Keratinocyte (primary cell): Measurements from ENCODE around the gene LETMD1. TPM values are rescaled to one million over a fixed set of nuclear protein-coding genes. Genes with fewer than 3 reads are reported as not detected.

Experiments
- DNase-seq: peaks from one replicate; pipeline ENCODE4 v3.0.0-alpha.2; 2011; ENCODE audit warnings: low read depth, missing footprints, low spot score
- FAIRE-seq: peaks from 2 replicates; lab custom pipeline; 2011; peaks lifted over from hg19 to GRCh38; lab: Jason Lieb, UNC
- H2AFZ ChIP-seq: 2 replicates; pipeline ENCODE4 v1.6.0; 2012; ENCODE audit warnings: low read length, control low read depth, inconsistent platforms; ENCODE audit not compliant: control insufficient read depth
- H3K27ac ChIP-seq: 2 replicates; pipeline ENCODE4 v1.5.1; 2011; ENCODE audit warnings: low read length; ENCODE audit not compliant: control insufficient read depth, insufficient read depth
- H3K27me3 ChIP-seq: 3 replicates; pipeline ENCODE4 v1.6.0; 2011; ENCODE audit warnings: low read length; ENCODE audit not compliant: control insufficient read depth, insufficient read depth; ENCODE audit errors: extremely low read depth
- H3K36me3 ChIP-seq, 2 experiments: 2 replicates in 1 of 2; 3 replicates in 1 of 2; pipeline ENCODE4 v1.5.1; 2011; ENCODE audit warnings: low read length in 2 of 2, mild to moderate bottlenecking in 1 of 2; ENCODE audit not compliant: control insufficient read depth in 2 of 2, insufficient read depth in 2 of 2; ENCODE audit errors: extremely low read depth in 1 of 2
- H3K4me1 ChIP-seq: 3 replicates; pipeline ENCODE4 v1.5.1; 2011; ENCODE audit warnings: low read length; ENCODE audit not compliant: control insufficient read depth, insufficient read depth; ENCODE audit errors: extremely low read depth
- H3K4me2 ChIP-seq: 3 replicates; pipeline ENCODE4 v1.6.0; 2011; ENCODE audit warnings: low read depth, low read length; ENCODE audit not compliant: control insufficient read depth, insufficient read depth; ENCODE audit errors: extremely low read depth
- H3K4me3 ChIP-seq, 3 experiments: fragments of 200-600 bp in 1 of 3; sonication (generic) in 1 of 3; 2 replicates in 2 of 3; 3 replicates in 1 of 3; pipeline ENCODE4 v1.5.1; 2011 to 2016; ENCODE audit warnings: low read length in 3 of 3, mild to moderate bottlenecking in 3 of 3, control low read depth in 2 of 3, inconsistent platforms in 1 of 3, low read depth in 1 of 3, mixed read lengths in 1 of 3, mixed run types in 1 of 3, moderate library complexity in 1 of 3; ENCODE audit not compliant: control insufficient read depth in 2 of 3, insufficient read depth in 2 of 3; ENCODE audit errors: extremely low read depth in 1 of 3
- H3K79me2 ChIP-seq: 2 replicates; pipeline ENCODE4 v1.6.0; 2012; ENCODE audit warnings: low read length; ENCODE audit not compliant: control insufficient read depth, insufficient read depth
- H3K9ac ChIP-seq: 3 replicates; pipeline ENCODE4 v1.6.0; 2011; ENCODE audit warnings: low read length; ENCODE audit not compliant: control insufficient read depth, insufficient read depth; ENCODE audit errors: extremely low read depth
- H3K9me1 ChIP-seq: 3 replicates; pipeline ENCODE4 v1.6.0; 2011; ENCODE audit warnings: low read length; ENCODE audit not compliant: control insufficient read depth, insufficient read depth; ENCODE audit errors: extremely low read depth
- H3K9me3 ChIP-seq: 2 replicates; pipeline ENCODE4 v1.5.1; 2012; ENCODE audit warnings: low read depth, low read length; ENCODE audit not compliant: control insufficient read depth
- H4K20me1 ChIP-seq: 3 replicates; pipeline ENCODE4 v1.6.0; 2011; ENCODE audit warnings: low read length; ENCODE audit not compliant: control insufficient read depth, insufficient read depth; ENCODE audit errors: extremely low read depth
- EZH2 ChIP-seq: IDR thresholded peaks from one replicate; pipeline ENCODE4 v1.6.1; 2012; ENCODE audit warnings: inconsistent platforms, mild to moderate bottlenecking, low read length, moderate library complexity
- dilution Hi-C: fragments of 300-500 bp; cut with MboI; formaldehyde crosslinking; loops from one replicate; pipeline ENCODE4 v1.7.0; 2020; ENCODE audit warnings: low sequenced_read_pairs; ENCODE audit not compliant: extremely low pct_ligation_motif_present
- polyA plus RNA-seq, 5 experiments: library from polyadenylated mRNA; depleted of rRNA in 3 of 5; stranded (reverse) in 3 of 5; stranded (forward) in 1 of 5; unstranded in 1 of 5; fragments of >200 nt; gene quantifications; 1 replicate in 1 of 5; 2 replicates in 3 of 5; 3 replicates in 1 of 5; pipeline versions ENCODE4 v1.2.1 to v1.2.3, GENCODE V29; 2011 to 2012; ENCODE audit warnings: missing spikeins in 2 of 5, low read depth in 1 of 5, low replicate concordance in 1 of 5
- TF ChIP-seq, protein P1 (sequence below), 3 experiments: IDR thresholded peaks in 1 of 3; conservative IDR thresholded peaks in 1 of 3; optimal IDR thresholded peaks in 1 of 3; 2 replicates in 2 of 3; 3 replicates in 1 of 3; pipeline versions ENCODE3 to v1.5.1; 2011; ENCODE audit warnings: low read length in 3 of 3, mild to moderate bottlenecking in 3 of 3, moderate library complexity in 2 of 3, control low read depth in 1 of 3, inconsistent platforms in 1 of 3; ENCODE audit not compliant: insufficient read depth in 2 of 3; ENCODE audit errors: extremely low read depth in 1 of 3

Gene LETMD1
- polyA plus RNA-seq, 1 donor (not counting 4 experiments of a cell fraction or from before 2014, with no cell fraction given), result 51.1 TPM

DNA sequence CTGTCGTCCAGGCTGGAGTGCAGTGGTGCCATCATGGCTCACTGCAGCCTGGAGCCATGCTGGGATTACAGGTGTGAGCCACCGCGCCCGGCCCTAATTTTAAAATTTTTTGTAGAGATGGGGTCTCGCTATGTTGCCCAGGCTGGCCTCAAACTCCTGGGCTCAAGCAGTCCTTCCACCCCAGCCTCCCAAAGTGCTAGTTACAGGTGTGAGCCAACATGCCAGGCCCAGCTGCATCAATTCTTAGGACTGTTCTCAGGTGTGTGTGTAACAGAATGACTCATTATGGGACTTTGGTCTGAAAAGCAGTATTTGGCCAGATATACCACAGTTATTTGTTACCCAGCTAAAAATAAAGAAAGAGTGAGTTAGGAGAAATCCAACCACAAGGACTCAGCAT is 17.4 kb downstream of the LETMD1 start:
- Histone ChIP-seq H3K27ac (no peak overlapping the region), H3K4me2 (no peak overlapping the region), H3K79me2 (no peaks in the 10 kb centered on the region), H2AFZ (no peak overlapping the region), H3K9ac (no peak overlapping the region), H3K9me3 (no peaks in the 10 kb centered on the region), H3K4me1 (peaks cover 3% of the 10 kb centered on the region), H3K4me3 (no peak overlapping the region), H3K36me3 (peaks cover 32 to 46% of the 10 kb centered on the region in 2 experiments), H3K27me3 (no peaks in the 10 kb centered on the region), H3K9me1 (no peaks in the 10 kb centered on the region), H4K20me1 (no peaks in the 10 kb centered on the region)
- DNase-seq (no peak), FAIRE-seq (no peak)
- dilution Hi-C loops, result no loop called here
- no peak for TF ChIP-seq EZH2

DNA sequence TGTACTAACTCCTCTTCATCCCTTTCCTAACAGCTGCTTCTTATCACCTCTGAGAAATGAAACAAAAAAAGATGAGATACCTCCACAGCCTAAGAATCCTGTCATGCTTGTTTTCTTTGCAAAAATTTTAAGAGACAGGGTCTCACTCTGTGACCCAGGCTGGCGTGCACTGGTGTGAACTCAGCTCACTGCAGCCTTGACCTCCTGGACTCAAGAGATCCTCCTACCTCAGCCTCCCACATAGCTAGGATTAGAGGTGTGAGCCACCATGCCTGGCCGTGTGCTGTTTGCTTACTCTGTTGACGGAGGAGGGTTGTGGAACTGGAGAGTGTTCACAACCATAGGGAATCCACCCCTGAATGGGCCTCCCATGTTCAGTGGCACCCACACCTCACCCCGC is 19.1 kb downstream of the LETMD1 start:
- Histone ChIP-seq H3K79me2 (no peaks in the 10 kb centered on the region), H3K4me3 (no peak overlapping the region), H3K9me1 (no peaks in the 10 kb centered on the region), H3K4me2 (no peak overlapping the region), H3K4me1 (peaks cover 3% of the 10 kb centered on the region), H3K36me3 (peaks cover 34 to 42% of the 10 kb centered on the region in 2 experiments), H3K27me3 (no peaks in the 10 kb centered on the region), H3K9ac (no peak overlapping the region), H2AFZ (no peak overlapping the region), H3K27ac (no peak overlapping the region), H3K9me3 (no peaks in the 10 kb centered on the region), H4K20me1 (no peaks in the 10 kb centered on the region)
- FAIRE-seq (no peak), DNase-seq (no peak)
- dilution Hi-C loops, result no loop called here
- TF ChIP-seq, protein P1, sequence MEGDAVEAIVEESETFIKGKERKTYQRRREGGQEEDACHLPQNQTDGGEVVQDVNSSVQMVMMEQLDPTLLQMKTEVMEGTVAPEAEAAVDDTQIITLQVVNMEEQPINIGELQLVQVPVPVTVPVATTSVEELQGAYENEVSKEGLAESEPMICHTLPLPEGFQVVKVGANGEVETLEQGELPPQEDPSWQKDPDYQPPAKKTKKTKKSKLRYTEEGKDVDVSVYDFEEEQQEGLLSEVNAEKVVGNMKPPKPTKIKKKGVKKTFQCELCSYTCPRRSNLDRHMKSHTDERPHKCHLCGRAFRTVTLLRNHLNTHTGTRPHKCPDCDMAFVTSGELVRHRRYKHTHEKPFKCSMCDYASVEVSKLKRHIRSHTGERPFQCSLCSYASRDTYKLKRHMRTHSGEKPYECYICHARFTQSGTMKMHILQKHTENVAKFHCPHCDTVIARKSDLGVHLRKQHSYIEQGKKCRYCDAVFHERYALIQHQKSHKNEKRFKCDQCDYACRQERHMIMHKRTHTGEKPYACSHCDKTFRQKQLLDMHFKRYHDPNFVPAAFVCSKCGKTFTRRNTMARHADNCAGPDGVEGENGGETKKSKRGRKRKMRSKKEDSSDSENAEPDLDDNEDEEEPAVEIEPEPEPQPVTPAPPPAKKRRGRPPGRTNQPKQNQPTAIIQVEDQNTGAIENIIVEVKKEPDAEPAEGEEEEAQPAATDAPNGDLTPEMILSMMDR (optimal IDR thresholded peaks at IDR 0.05 in 1 of 3, IDR thresholded peaks at IDR 0.05 in 1 of 3, conservative IDR thresholded peaks at IDR 0.05 in 1 of 3; ENCODE audit: extremely low read depth in 1 of 3, insufficient read depth in 2 of 3, low read length in 3 of 3), result no peak
- TF ChIP-seq EZH2, result no peak

DNA sequence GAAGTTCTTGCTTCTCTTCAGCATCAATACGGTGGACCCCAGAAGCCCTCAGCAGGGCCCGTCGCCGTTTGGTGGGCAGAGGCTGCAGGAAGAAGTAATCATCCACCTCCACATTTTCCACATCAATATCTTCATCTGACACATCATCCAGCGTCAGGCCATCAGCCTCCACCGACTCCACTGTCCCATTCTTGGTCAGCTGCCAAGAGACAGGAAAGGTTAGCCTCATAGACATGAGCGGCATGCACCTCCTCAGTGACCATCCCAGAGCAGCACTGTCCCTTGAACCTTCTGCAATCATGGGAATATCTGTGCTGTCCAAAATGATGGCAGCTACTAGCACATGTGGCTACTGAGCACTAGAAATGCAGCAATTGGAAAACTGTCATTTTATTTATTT is 19.6 kb downstream of the LETMD1 start:
- Histone ChIP-seq H3K4me2 (no peak overlapping the region), H3K4me1 (peaks cover 3% of the 10 kb centered on the region), H2AFZ (no peak overlapping the region), H3K9me1 (no peaks in the 10 kb centered on the region), H3K36me3 (peaks cover 32 to 37% of the 10 kb centered on the region in 2 experiments), H3K9me3 (no peaks in the 10 kb centered on the region), H4K20me1 (no peaks in the 10 kb centered on the region), H3K27me3 (no peaks in the 10 kb centered on the region), H3K79me2 (no peaks in the 10 kb centered on the region), H3K27ac (no peak overlapping the region), H3K9ac (no peak overlapping the region), H3K4me3 (no peak overlapping the region)
- DNase-seq, result no peak
- TF ChIP-seq, protein P1 (optimal IDR thresholded peaks at IDR 0.05 in 1 of 3, IDR thresholded peaks at IDR 0.05 in 1 of 3, conservative IDR thresholded peaks at IDR 0.05 in 1 of 3; ENCODE audit: extremely low read depth in 1 of 3, insufficient read depth in 2 of 3, low read length in 3 of 3), result no peak
- no peak for TF ChIP-seq EZH2
- dilution Hi-C loops, result no loop called here
- no peak for FAIRE-seq
